NCI-H1105 (cell line): ENCODE results near the gene METTL16.
A peak's percentile ranks its signal among the peaks of the same experiment; 100 is the strongest.
"Not testable (repeated sequence)": the region's sequence is repeated elsewhere in the genome, so short reads cannot be mapped to it uniquely, and the experiment has no call there.

Source experiments
- DNase-seq: peaks from one replicate; lab custom pipeline; 2025; lab: John Stamatoyannopoulos, UW

Gene METTL16, protein sequence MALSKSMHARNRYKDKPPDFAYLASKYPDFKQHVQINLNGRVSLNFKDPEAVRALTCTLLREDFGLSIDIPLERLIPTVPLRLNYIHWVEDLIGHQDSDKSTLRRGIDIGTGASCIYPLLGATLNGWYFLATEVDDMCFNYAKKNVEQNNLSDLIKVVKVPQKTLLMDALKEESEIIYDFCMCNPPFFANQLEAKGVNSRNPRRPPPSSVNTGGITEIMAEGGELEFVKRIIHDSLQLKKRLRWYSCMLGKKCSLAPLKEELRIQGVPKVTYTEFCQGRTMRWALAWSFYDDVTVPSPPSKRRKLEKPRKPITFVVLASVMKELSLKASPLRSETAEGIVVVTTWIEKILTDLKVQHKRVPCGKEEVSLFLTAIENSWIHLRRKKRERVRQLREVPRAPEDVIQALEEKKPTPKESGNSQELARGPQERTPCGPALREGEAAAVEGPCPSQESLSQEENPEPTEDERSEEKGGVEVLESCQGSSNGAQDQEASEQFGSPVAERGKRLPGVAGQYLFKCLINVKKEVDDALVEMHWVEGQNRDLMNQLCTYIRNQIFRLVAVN

DNA sequence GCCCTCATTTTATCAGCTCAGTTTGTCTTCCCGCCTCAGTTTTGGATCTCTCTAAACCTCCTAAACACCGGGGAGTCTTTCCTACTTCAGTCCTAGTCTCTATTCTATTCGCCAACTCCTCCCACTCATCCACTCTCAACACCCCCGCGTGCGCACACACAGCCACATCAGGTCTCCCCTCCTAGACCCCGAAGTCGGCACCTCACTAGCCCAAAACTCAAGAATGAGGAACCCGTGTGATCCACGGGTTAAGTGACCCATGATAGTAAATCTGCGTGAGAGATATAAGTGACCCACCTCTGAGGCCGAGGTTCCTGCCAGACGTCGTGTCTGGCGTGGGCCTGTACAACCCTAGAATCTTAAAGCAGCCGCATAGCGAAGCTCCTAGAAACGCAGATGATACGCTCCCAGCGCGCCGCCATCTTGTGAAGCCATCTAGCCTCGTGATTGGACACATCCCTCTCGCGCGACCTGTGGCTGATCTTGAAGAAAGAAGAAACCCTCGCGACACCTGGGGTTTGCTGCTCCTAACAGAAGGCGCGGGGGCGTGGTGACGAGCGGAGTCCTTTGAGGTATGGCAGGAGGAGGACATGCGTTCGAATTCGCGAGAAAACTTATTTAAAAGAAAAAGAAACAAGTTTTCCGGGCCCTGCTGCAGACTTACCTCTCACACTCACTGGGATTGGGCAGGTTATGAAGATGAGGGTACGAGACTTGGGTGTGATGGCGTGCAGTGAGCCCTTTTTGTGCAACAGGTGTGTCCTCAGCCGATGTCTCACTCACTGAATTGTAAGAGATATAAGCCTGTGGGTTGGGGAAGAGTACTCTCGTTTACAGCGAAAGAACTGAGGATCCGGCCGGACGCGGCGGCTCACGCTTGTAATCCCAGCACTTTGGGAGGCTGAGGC is at the start of gene METTL16:
TSS of gene METTL16 (minus strand) at position 427 of the 908 bp plus-strand sequence. CDS start 9,557 bp downstream, outside the sequence.
- DNase-seq: peak; percentile 90

DNA sequence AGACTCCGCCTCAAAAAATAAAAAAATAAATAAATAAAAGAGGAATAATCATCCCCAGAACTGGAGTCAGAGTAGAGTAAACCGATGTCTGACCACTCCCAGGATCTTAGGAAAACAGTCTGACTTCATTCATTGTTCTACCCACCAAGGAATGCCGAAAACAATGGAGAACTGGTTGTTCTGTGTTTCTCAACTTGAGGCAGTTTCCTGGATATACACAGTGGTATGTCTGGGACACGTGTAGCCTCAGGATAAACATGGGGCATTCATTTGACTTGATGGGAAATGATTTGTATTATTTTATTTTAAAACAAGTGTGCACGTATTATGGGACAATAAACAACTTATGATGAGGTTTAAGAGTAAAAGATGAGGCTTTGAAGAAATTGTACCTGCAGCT is 49.0 kb upstream of the METTL16 start:
- DNase-seq: no peak

DNA sequence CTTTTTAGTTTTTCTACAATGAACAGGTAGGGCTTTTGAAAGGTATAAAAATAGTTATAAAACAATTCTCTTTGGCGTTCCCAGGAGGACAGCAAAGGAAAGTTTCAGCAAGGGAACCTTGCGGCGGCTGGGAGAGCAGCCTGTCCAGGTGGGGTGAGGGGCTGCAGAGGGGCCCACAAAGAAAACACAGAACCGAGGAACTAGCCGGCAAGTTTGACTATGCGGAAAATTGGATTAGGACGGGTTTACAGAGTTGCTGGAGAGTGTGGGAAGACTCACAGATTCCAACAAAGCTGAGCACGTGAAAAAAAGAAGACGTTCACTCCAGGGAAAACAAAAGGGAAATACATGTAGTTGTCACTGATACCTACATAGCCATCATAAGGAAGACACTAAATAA is 40.2 kb upstream of the METTL16 start:
- no peak for DNase-seq

DNA sequence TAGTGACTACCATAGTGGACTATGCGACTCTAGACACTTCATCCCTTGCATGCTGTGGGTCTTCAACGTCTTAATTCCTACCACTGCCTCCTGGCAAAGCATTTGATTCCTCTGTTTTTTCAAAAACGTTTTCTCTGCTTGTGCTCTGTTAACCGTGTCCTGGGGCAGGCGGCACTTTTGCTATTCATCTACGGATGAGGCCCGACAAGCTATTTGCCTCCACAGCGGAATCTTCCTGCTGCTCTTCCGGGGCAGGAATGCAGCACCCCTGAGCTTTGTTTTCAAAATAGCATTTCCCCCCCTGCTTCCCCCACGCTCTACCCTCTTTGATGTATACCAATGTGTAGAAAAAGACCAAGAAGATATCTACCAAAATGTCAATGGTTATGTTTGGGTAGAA is 39.8 kb upstream of the METTL16 start:
- no peak for DNase-seq

DNA sequence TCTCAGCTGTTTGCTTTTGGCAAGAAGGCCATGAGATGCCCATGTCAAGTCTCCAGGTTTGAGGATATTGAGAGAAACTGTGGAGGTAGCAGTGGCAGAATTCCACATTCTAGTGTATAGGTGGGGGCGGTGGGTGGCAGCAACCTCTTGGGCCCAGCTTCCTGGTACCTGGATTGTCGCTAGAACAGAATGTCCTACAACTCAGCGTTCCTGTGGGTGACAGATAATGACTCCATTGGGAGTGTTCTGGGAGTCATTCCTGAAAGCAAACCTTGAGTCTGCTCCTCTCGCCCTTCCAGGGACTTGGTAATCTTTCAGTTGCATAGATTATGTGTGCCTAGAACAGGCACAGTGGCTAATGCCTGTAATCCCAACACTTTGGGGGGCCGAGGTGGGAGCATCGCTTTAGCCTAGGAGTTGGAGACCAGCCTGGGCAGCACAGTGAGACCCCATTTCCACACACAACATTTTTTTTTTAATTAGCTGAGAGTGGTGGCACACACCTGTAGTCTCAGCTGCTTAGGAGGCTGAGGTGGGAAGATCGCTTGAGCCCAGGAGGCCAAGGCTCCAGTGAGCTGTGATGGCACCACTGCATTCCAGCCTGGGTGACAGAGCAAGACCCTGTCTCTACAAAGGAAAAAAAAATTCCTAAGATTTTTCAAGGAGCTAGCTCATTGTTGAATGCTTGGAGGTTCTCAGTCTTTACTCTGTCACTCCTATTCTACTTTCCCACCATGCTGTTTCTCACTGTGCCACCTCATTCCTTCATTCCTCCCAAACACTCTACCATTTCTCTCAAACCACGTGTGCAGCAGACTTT is 37.9 kb upstream of the METTL16 start:
- DNase-seq: no peak

DNA sequence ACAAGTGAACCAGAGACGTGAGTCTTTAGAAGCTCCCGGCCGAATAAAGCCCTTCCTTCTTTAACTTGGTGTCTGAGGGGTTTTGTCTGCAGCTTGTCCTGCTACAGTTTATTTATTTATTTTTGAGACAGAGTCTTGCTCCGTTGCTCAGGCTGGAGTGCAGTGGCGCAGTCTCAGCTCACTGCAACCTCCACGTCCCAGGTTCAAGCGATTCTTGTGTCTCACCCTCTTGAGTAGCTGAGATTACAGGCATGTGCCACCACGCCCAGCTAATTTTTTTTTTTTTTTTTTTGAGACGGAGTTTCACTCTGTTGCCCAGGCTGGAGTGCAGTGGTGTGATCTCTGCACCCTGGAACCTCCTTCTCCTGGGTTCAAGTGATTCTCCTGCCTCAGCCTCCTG is 36.3 kb upstream of the METTL16 start:
- DNase-seq: not testable (repeated sequence)

DNA sequence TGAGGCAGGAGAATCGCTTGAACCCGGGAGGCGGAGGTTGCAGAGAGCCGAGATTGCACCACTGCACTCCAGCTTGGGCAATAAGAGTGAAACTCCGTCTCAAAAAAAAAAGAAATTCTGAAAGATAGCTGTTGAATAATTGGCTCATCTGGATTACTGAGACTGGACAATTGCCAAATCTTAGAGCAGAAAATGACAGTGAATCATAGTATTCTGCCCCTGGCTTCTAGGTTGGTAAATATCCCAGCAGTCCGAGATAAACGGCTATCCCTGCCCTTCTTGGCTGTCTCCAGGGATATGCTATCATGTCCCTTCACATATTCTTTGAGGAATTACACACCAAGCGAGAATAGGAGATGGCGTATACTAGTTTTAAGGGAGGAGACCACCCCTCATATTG is 35.5 kb upstream of the METTL16 start:
- no peak for DNase-seq

DNA sequence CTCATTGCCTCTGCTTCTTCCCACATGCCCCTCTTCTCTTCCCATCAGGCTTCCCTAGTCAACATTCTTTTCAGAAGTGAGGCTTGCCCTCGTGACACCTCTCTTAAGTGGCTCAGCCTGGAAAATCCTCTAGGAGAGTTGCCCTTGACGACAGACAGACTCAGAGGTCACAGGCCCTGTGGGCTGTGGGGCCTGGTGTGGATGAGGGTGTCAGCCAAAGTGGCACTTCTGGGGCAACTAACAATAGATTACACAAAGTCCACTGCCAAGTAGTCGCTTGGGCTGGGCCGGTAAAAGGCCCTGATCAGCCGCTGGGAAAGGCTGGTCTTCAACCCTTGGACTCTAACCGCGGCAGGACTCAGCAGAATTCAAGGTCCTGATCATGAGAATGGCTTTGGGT is 33.7 kb upstream of the METTL16 start:
- DNase-seq: no peak

DNA sequence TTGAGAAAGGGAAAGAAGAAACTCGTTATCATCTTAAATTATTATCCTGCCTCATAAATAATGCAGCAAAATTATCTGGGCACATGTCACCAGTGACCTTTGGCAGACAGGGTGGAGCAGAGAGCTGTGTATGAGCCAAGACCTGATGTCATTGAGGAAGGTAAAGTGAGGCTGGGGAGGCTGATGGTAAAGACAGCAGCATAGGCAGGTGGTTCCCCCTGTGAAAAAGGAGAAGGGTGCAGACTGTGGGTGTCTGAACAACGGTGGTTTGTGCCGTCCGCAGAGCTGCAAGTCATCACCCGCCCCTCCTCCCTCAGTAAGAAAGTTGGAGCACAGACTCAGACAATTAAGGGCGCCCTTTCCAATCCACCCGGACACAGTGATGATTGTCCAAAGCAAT is 30.8 kb upstream of the METTL16 start:
- no peak for DNase-seq

DNA sequence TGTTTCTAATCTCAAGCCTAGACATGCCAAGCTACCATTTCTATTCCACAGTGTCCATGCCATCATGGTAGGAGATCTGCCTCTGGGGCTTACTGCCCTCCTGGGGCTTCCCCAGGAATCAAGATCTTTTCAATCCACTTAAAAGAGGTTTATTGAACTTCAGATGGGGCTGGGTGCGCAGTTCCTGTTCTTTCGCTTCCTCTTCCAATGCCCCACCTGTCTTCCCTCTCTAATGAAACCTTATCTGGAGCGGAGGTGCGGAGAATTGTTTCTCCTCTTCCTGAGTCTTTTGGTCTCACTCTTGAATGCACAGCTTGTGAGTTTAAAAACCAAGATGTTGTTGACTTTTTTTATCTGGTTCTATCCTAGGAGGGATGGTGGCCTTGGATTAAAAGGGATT is 30.4 kb upstream of the METTL16 start:
- no peak for DNase-seq

DNA sequence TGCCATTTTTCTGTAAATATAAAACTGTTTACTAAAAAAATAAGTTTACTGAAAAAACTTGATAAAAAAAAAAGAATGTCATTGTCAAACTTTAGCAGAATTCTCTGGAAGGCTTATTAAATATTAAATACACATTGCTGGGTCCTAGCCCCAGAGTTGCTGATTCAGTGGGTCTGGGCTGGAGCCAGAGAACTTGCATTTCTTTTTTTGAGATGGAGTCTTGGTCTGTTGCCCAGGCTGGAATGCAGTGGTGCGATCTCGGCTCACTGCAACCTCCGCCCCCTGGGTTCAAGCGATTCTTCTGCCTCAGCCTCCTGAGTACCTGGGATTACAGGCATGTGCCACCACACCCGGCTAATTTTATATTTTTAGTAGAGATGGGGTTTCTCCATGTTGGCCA is 25.9 kb upstream of the METTL16 start:
- DNase-seq: not testable (repeated sequence)

DNA sequence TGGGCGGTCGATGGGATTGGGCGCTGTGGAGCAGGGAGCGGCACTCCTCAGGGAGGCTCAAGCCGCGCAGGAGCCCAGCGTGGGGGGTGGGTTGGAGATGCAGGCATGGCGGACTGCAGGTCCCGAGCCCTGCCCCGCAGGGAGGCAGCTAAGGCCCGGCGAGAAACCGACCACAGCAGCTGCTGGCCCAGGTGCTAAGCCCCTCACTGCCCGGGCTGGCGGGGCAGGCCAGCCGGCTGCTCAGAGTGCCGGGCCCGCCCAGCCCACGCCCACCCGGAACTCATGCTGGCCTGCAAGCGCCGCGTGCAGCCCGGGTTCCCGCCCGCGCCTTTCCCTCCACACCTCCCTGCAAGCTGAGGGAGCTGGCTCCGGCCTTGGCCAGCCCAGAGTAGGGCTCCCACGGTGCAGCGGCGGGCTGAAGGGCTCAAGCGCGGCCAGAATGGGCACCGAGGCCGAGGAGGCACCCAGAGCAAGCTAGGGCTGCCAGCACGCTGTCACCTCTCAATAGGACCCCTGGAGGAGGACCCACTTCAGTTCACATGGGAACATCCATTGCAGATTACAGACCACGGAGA is 20.5 kb upstream of the METTL16 start:
- no peak for DNase-seq

DNA sequence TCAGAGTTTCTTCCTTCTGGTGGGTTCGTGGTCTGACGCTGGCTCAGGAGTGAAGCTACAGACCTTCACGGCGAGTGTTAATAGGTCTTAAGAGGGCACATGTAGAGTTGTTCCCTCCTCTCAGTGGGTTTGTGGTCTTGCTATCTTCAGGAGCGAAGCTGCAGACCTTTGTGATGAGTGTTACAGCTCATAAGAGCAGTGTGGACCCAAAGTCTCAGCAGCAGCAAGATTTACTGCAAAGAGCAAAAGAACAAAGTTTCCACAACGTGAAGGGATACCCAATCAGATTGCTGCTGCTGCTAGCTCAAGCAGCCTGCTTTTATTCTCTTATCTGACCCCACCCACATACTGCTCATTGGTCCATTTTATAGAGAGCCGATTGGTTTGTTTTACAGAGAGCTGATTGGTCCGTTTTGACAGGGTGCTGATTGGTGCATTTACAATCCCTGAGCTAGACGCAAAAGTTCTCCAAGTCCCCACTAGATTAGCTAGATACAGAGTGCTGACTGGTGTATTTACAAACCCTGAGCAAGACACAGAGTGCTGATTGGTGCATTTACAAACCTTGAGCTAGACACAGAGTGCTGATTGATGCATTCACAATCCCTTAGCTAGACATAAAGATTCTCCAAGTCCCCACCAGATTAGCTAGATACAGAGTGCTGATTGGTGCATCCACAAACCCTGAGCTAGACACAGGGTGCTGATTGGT is 19.7 kb upstream of the METTL16 start:
- not testable (repeated sequence) for DNase-seq

DNA sequence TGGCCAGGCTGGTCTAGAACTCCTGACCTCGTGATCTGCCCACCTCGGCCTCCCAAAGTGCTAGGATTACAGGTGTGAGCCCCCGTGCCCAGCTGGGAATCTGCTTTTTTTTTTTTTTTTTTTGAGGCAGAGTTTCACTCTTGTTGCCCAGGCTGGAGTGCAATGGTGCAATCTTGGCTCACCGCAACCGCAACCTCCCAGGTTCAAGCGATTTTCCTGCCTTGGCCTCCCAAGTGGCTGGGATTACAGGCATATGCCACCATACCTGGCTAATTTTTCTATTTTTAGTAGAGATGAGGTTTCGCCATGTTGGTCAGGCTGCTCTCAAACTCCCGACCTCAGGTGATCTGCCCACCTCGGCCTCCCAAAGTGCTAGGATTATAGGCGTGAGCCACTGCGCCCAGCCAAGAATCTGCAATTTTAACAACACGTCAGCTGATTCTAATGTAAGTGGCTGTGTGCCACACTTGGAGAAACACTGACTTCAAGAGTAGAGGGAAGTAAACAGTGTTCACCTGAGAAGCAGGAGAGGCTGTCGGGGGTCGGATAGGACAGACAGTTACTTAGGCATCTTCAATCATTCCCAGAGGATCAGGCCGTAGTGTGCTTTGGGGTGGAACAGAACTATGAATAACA is 10.2 kb upstream of the METTL16 start:
- DNase-seq: not testable (repeated sequence)

DNA sequence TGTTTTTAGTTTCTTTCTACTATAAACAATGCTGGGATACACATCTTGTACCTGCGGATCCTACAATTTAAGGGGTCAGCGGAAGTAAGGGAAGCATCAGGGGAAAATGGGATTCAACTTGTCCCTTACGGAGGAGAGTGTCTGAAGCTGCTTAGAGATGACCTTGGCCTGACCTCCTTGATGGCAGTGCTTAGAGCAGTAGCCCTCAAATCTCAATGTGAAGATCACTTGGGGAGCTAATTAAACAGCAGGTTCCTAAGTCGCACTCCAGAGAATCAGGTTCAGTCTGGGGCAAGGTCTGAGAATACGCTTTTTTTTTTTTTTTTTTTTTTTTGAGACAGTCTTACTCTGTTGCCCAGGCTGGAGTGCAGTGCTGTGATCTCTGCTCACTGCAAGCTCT is 9.6 kb upstream of the METTL16 start:
- no peak for DNase-seq

DNA sequence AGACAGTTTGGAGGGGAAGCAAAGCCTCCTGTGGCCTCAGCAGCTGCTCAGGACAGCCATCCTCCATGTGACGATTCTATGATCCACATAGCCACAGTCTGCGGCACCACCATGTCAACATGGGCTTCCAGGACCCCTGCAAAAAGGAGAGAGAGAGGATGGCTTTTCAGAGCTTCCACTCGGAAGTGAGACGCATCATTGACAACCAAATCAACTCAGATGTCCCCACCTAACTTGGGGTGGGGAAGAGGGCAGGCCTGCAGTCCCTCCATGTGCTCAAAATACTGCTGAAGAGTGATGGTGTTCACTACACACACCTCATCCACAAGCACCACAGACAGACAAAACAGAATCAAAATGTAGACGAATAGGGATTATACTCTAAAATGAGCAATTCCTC is 5.9 kb upstream of the METTL16 start:
- no peak for DNase-seq

DNA sequence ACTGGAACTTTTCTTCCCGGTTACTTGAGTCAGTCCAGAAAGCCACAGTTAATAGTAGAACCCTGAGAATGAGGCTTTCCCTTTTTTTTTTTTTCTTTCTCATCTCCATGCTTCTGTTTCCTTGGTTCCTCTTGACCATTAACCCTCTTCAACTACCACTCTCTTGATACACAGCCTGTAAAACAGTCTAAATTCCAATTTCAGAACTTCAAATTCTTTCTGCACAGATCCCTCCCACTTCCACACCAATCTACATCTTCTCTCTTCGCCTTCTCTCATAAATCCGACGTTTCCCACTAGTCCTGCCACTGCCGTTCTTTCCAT is 588 bp downstream of the METTL16 start:
- DNase-seq: no peak

DNA sequence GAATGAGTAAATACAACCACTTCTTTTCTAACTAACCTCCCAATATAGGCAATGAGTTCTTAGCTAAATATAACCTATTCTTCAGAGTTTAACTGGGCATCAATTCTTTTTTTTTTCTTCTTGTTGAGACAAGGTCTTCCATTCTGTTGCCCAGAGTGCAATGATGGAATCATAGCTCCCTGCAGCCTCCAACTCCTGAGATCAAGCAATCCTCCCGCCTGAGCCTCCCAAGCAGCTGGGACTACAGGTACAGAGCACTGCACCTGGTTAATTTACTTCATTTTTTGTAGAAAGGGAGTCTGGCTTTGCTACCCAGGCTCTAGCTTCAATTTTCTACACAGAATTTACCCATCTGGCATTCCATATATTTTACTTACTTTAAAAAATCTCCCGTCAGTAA is 1.1 kb downstream of the METTL16 start:
- no peak for DNase-seq

DNA sequence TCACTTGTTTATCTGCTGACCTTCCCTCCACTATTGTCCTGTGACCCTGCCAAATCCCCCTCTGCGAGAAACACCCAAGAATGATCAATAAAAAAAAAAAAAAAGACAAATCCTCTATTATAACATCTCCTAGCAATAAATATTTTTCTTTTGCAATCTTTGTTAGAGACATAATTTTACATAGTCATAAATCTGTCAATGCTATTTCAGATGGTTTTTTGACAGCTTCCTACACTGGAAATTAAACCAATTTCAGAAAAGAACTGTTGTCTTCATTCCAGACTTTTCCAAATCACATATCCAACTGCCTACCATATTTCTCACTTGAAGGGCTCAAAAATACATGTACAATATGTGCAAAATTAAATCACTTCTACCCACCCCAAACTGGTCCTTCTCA is 3.7 kb downstream of the METTL16 start:
- DNase-seq: no peak

DNA sequence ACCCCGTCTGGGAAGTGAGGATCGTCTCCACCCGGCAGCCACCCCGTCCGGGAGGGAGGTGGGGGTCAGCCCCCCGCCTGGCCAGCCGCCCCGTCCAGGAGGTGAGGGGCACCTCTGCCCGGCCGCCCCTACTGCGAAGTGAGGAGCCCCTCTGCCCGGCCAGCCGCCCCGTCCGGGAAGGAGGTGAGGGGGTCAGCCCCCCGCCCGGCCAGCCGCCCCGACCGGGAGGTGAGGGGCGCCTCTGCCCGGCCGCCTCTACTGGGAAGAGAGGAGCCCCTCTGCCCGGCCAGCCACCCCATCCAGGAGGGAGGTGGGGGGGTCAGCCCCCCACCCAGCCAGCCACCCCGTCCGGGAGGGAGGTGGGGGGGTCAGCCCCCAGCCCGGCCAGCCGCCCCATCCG is 4.7 kb downstream of the METTL16 start:
- not testable (repeated sequence) for DNase-seq

DNA sequence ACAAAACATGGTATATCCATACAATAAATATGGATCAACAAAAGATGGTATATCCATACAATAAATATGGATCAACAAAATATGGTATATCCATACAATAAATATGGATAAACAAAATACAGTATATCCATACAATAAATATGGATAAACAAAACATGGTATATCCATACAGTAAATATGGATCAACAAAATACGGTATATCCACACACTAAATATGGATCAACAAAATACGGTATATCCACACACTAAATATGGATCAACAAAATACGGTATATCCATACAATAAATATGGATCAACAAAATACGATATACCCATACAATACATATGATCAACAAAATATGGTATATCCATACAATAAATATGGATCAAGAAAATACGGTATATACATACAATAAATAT is 8.1 kb downstream of the METTL16 start:
- no peak for DNase-seq
